B cell (primary cell): ENCODE data around the gene URB1.

Experiments used
- CTCF ChIP-seq: fragments of 200-600 bp; IDR thresholded peaks from one replicate; pipeline ENCODE4 v1.8.0; 2022; ENCODE audit warnings: antibody characterized with exemption, mild to moderate bottlenecking
- EZH2 ChIP-seq: IDR thresholded peaks from 2 replicates; pipeline ENCODE4 v1.6.1; 2012; ENCODE audit warnings: borderline replicate concordance, low read depth, mild to moderate bottlenecking, moderate library complexity, low read length; ENCODE audit not compliant: insufficient read depth, poor library complexity, severe bottlenecking

GRCh38 chr21:32412162-32413014 is 19.6 kb upstream of the URB1 start, which contains the start of gene EVA1C:
- TF ChIP-seq CTCF (no peak), EZH2 (no peak)
